GM21717 (cell line): ENCODE measurements around the gene GFRA4.
"Not testable (repeated sequence)": the region's sequence is repeated elsewhere in the genome, so short reads cannot be mapped to it uniquely, and the experiment has no call there.

Experiments
- ATAC-seq: cut with Tn5 transposase; IDR thresholded peaks from one replicate; pipeline ENCODE4 v1.9.1; 2021; ENCODE audit warnings: mild to moderate bottlenecking, moderate library complexity; ENCODE audit not compliant: unreplicated experiment

Gene GFRA4

GRCh38 chr20:3627476-3627875 lies 35.7 kb downstream of the GFRA4 start:
- ATAC-seq: no peak

GRCh38 chr20:3622406-3622805 lies 40.8 kb downstream of the GFRA4 start:
- no peak for ATAC-seq

- ATAC-seq: no peak
These were observed 42.1 kb downstream of the GFRA4 start for GRCh38 chr20:3621111-3621510.

GRCh38 chr20:3616250-3616649 lies 46.9 kb downstream of the GFRA4 start:
- no peak for ATAC-seq

GRCh38 chr20:3615171-3615840 lies 47.9 kb downstream of the GFRA4 start:
- not testable (repeated sequence) for ATAC-seq

GRCh38 chr20:3614466-3614865 lies 48.7 kb downstream of the GFRA4 start:
- ATAC-seq: no peak

- ATAC-seq: no peak
These were observed 49.3 kb downstream of the GFRA4 start for GRCh38 chr20:3613821-3614440.

- no peak for ATAC-seq
These were observed 50.2 kb downstream of the GFRA4 start for GRCh38 chr20:3612795-3613572.

GRCh38 chr20:3611901-3612300 lies 51.3 kb downstream of the GFRA4 start:
- ATAC-seq: no peak
